HL-60 (cell line): ENCODE data around the gene MBD5.

Source experiments
- CTCF ChIP-seq: IDR thresholded peaks from one replicate; pipeline ENCODE4 v1.5.1; 2011; ENCODE audit warnings: low read length, control low read depth, inconsistent platforms; ENCODE audit not compliant: insufficient read depth
- GABPA ChIP-seq: IDR thresholded peaks from 2 replicates; pipeline ENCODE4 v1.6.1; 2012; ENCODE audit warnings: low read depth
- POLR2AphosphoS5 ChIP-seq: IDR thresholded peaks from 2 replicates; pipeline ENCODE4 v1.6.1; 2012; ENCODE audit warnings: low read depth

DNA sequence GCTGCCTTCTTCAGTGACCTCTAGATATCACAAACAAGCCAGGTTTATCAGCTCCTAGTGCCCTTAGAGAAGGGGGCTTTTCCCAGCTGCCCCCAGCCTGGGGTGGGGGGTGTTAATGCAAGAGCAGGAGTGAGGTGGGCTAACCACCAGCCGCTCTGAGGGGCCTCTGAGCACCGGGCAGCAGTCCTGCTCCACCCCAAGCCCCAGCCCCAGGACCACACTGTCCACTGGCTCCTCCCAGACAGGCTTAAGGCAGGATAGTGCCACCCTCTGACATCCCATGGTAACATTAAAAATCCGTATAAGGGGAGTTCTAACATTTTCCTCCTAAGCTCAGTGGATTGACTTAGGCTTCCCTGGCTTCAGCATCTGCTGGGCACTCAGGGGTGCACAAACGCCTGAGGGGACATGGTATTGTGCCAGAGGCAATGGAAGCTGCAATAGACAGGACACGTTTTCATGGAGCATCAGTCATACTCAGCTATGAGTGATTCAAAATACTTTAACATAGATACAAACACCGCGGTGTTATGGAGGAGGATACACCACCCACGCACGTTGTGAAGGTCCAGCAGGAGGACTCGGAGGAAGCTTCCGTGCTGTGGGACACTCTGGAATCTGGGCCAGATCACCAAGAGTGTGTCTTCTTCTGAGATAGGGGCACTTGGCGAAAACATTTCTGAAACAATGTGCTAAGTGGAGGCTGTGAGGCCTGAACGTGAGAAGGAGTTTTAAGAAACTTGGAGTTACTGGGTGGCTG lies 511.0 kb downstream of the MBD5 start:
- TF ChIP-seq CTCF (no peak), POLR2AphosphoS5 (no peak), GABPA (no peak)
